ENCODE results near the gene AP4M1. TPM values are rescaled to one million over a fixed set of nuclear protein-coding genes. Genes with fewer than 3 reads are reported as not detected.

Gene AP4M1
- total and polyA plus RNA-seq, 9 of the 15 experiments (the other 6 are each of a cell fraction or from before 2014, with no cell fraction given), result 1.3 to 30.9 (median 14.1) TPM

- TF ChIP-seq, protein P1, sequence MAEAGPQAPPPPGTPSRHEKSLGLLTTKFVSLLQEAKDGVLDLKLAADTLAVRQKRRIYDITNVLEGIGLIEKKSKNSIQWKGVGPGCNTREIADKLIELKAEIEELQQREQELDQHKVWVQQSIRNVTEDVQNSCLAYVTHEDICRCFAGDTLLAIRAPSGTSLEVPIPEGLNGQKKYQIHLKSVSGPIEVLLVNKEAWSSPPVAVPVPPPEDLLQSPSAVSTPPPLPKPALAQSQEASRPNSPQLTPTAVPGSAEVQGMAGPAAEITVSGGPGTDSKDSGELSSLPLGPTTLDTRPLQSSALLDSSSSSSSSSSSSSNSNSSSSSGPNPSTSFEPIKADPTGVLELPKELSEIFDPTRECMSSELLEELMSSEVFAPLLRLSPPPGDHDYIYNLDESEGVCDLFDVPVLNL (CRISPR knock-in tag; IDR thresholded peaks at IDR 0.05; ENCODE audit: low read depth), result no peak
- no peak for TF ChIP-seq ZBTB5 (IDR thresholded peaks at IDR 0.05)
- no peak for TF ChIP-seq HDAC2 (IDR thresholded peaks at IDR 0.05)
- TF ChIP-seq SLC30A9 (CRISPR knock-in tag; IDR thresholded peaks at IDR 0.05), result no peak
- TF ChIP-seq ZNF780A (CRISPR knock-in tag; IDR thresholded peaks at IDR 0.05), result no peak
- peak; percentile 98; the same call in 1 of the 2 replicates for TF ChIP-seq NR1H2 (CRISPR knock-in tag; IDR thresholded peaks at IDR 0.05)
- TF ChIP-seq CEBPG (CRISPR knock-in tag; IDR thresholded peaks at IDR 0.05), result no peak
- no peak for TF ChIP-seq CEBPG (tag; conservative IDR thresholded peaks at IDR 0.05 in 1 of 2, IDR thresholded peaks at IDR 0.05 in 1 of 2)
- TF ChIP-seq ATF1 (CRISPR knock-in tag; IDR thresholded peaks at IDR 0.05), result no peak
- TF ChIP-seq ATF1 (tag; IDR thresholded peaks at IDR 0.05), result peak; percentile 83
- TF ChIP-seq TEAD1 (CRISPR knock-in tag; IDR thresholded peaks at IDR 0.05), result peak in 1 of 2 experiments; percentile 8; a peak in 1 of 4 replicates
- TF ChIP-seq, protein P2, sequence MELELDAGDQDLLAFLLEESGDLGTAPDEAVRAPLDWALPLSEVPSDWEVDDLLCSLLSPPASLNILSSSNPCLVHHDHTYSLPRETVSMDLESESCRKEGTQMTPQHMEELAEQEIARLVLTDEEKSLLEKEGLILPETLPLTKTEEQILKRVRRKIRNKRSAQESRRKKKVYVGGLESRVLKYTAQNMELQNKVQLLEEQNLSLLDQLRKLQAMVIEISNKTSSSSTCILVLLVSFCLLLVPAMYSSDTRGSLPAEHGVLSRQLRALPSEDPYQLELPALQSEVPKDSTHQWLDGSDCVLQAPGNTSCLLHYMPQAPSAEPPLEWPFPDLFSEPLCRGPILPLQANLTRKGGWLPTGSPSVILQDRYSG (tag; conservative IDR thresholded peaks at IDR 0.05; ENCODE audit: low read depth), result no peak
- peak in 1 of 2 experiments; percentile 82 for TF ChIP-seq E2F6 (IDR thresholded peaks at IDR 0.05; ENCODE audit: borderline replicate concordance in 1 of 2, extremely low read depth in 1 of 2, insufficient read depth in 1 of 2, insufficient read length in 1 of 2, low read depth in 1 of 2, low read length in 1 of 2, poor library complexity in 1 of 2, severe bottlenecking in 1 of 2)
- no peak; a peak in 1 of 4 replicates for TF ChIP-seq TRIM24 (IDR thresholded peaks at IDR 0.05)
- 0 out of 2 replicates have a peak, but pooled peaks have one; percentile 33 for TF ChIP-seq HEY1 (CRISPR knock-in tag; IDR thresholded peaks at IDR 0.05; ENCODE audit: borderline replicate concordance)
- no peak for TF ChIP-seq ARHGAP35 (IDR thresholded peaks at IDR 0.05; ENCODE audit: partially characterized antibody)
- peak; percentile 68 for TF ChIP-seq TBP (optimal IDR thresholded peaks at IDR 0.05; ENCODE audit: low read depth, low read length)
- peak; percentile 65; the same call in 1 of the 2 replicates for TF ChIP-seq SREBF1 (IDR thresholded peaks at IDR 0.05; ENCODE audit: borderline replicate concordance, low read depth, low read length)
- peak; percentile 71 for TF ChIP-seq ASH1L (IDR thresholded peaks at IDR 0.05; ENCODE audit: borderline replicate concordance, low read depth, partially characterized antibody)
- TF ChIP-seq ZNF584 (CRISPR knock-in tag; IDR thresholded peaks at IDR 0.05; ENCODE audit: low read depth), result peak; percentile 34; the same call in 1 of the 2 replicates
- TF ChIP-seq LARP7 (IDR thresholded peaks at IDR 0.05), result no peak
- TF ChIP-seq ZNF224 (CRISPR knock-in tag; IDR thresholded peaks at IDR 0.05), result no peak
- no peak for TF ChIP-seq ZKSCAN3 (CRISPR knock-in tag; IDR thresholded peaks at IDR 0.05)
Observed at GRCh38 chr7:100126931-100127865, 25.8 kb downstream of the AP4M1 start, which contains the start of gene MBLAC1 (continued).

Measured in K562 (cell line).